SH-SY5Y (cell line): ENCODE data around the gene FOXP1.

Experiments used
- GATA2 ChIP-seq: IDR thresholded peaks from 2 replicates; pipeline ENCODE4 v1.6.1; 2011; ENCODE audit warnings: mild to moderate bottlenecking, low read depth, low read length
- GATA3 ChIP-seq: IDR thresholded peaks from 2 replicates; pipeline ENCODE4 v1.6.1; 2011; ENCODE audit warnings: low read depth, mild to moderate bottlenecking, low read length, moderate library complexity

GRCh38 chr3:71358243-71358642 lies 225.3 kb downstream of the FOXP1 start:
- TF ChIP-seq GATA2 (no peak), GATA3 (no peak)
